Cerebellar nuclear complex (tissue), 1 donor: ENCODE data around the gene TCFL5.

Experiments
- DNase-seq, 2 experiments: peaks; one replicate each; lab custom pipeline; 2025; lab: John Stamatoyannopoulos, UW

Gene TCFL5

DNA sequence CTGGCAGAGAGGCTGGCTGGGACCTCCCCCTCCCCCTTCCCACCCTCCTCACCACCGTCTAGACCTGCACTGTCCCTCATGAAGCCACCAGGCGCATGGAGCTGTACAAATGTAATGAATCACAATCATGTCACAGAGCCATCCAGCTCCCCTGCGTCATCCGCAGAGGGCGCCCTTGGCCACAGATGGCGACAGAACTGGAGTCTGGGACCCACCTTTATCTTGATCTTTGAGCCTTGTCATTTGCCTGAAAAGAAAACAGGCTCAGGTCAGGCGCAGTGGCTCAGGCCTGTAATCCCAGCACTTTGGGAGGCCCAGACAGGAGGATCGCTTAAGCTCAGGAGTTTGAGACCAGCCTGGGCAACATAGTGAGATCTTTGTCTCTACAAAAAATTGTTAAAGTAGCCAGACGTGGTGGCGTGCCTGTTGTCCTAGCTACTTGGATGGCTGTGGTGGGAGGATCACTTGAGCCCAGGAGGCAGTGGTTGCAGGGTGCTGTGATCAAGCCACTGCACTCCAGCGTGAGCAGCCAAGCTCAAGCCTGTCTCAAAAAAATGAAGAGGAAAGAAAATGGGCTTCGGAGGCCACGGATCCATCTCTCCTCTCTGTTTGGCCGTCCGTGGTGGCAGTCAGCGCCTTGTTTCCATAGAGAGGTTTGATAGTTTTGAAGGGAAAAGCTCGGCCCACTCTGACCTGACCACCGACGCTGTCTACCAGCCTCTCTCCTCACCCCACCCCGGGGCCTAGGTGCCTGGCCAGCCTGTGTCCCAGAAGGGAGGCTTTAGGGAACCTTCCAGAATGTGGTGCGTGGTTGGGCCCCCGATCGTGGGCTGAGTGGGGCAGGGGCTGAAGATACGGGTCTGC lies 38.6 kb downstream of the TCFL5 start:
- DNase-seq, result no peak

- no peak for DNase-seq
These were observed 39.3 kb downstream of the TCFL5 start for GRCh38 chr20:62822239-62822787.

- DNase-seq, result no peak
These were observed 39.9 kb downstream of the TCFL5 start for GRCh38 chr20:62821726-62822210.

DNA sequence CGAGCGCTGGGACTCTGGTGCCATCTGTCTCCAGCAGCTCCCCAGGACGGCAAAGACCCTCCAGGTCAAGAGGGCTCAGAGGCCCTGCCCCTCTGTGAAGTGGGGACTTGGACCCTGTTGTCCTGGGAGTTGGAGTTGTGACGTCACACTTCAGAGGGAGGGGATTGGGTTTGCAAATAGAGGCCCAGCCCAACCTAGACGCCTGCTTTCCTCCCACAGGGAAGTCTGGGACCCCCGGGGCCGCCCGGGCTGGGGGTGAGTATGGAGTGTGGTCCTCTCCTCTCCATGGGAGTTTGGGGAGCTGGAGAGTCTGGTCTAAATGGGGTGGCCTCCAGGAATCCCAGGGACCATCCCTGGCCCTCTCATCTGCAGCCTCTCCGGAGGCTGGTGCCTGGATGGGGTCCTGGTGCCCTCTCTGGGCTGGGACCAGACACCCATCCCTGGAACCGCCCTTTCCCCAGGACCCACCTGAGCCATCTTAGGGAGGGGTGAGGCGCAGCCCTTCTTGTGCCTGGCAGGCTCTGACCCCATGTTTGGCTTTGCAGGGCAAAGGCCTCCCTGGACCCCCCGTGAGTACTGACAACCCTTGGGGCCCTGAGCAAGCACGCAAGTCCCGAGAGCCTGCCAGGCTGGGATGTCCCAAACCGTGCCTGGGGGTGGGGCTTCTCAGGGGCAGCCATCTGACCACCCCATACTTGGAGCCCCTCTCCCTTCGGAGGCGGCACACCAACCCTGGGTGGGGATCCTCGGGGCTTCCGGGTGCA lies 40.5 kb downstream of the TCFL5 start:
- no peak for DNase-seq

DNA sequence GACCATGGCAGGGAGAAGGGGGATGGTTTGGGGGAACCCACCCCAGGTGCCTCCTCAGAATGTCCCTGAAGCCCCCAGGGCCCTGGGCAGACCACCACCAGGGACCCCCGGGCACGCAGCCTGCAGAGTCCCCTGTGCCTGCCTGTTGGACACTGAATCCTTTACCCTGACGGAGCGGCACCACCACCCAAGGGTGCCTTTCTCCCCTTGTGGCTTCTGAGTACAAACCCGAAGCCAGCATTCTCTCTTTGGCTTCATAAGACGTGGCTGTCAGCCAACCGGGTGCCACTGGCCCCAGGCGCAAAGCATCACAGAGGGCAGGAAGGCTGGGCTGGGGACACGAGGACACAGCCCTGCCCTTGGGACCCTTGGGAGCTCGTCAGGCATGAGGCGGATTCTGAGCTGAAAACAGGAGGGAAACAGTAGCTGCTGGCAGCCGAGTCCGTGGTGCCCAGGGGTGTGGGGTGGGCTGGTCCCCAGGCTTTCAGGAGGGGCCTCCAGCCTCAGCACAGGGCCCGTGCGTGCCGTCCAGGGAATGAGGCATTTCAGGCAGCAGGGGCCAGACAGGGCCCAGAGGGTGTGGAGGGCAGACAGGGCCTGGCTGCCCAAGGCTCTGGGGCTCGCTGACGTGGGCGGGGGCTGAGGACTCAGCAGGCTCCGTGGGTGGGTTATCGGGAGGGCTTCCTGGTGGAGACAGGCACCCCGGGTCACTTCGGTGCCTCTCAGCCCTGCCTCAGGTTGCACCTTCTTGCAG lies 41.2 kb downstream of the TCFL5 start:
- DNase-seq, result no peak

GRCh38 chr20:62819494-62820174 lies 42.0 kb downstream of the TCFL5 start:
- DNase-seq, result no peak

GRCh38 chr20:62818592-62819493 lies 42.8 kb downstream of the TCFL5 start:
- DNase-seq, result no peak

DNA sequence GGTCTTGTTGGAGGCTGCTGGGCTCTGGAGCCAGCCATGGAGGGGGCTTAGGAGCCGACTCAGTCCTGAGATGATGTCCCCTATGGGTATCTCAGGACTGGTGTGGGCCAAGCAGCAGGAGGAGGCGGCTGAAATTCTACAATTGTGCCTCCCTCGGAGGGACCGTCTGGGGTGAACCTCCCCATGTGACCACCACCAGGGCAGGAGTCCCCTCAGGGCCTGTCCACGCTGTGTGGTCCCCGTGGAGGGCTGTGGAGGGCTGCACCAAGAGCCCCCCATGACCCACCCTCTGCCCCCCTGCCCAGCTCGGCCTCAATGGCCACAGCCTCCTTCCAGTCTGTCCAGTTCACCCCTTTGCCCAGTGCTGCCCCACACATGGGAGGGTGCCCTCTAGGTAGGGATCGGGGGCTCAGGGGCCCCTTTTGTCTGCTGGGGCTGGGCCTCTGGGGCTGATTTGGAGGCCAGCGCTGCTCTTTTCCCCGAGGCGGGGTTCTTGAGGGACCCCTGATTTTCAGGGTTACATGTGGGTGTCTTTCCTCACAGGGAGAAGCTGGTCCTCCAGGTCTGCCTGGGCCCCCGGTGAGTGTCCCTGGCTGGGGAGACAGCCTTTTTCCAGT lies 43.5 kb downstream of the TCFL5 start:
- DNase-seq, result no peak

- DNase-seq, result no peak
These were observed 44.4 kb downstream of the TCFL5 start, which contains the start of gene COL9A3 for GRCh38 chr20:62816884-62817873. TSS of gene COL9A3 (plus strand) at chr20:62817050. CDS start at chr20:62817065, 15 bp downstream.

- DNase-seq, result no peak
These were observed 45.4 kb downstream of the TCFL5 start for GRCh38 chr20:62816031-62816883.

DNA sequence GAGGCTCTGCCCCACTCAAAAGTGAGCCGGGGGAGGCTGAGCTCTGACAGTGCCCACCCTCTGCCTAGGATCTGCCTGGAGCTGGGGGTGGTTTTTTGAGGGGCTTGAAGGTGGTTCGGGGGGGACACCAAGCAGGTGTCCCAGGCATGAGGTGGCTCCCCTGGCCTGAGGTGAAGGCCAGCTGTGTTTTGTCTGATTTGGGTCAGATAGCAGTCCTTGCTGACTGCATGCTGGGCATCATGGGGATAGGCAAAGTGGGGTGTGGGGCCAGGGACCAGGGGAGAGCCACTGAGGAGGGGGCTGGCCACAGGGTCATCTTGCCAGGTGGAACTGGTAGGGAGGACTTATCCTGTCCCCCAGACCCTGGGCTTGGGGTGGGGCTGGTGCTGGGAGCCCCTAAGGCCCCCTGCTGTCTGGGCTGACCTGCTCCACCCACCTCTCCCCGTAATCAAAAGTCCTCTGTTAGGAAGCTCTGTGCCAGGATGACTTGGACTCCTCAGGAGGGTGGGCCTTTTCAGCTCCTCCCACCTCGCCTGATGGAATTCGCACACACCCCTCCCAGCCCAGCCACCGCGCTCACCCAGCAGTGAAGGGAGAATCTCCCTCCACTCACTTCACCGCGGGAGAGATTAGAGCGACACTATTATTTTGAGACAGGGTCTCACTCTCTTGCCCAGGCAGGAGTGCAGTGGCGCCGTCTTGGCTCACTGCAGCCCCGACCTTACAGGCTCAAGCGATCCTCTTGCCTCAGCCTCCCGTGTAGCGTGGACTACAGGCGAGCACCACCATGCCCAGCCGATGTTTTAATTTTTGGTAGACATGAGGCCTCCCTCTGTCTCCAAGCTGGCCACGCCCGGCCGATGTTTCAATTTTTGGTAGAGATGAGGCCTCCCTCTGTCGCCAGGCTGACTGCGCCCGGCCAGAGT lies 46.3 kb downstream of the TCFL5 start:
- no peak for DNase-seq

DNA sequence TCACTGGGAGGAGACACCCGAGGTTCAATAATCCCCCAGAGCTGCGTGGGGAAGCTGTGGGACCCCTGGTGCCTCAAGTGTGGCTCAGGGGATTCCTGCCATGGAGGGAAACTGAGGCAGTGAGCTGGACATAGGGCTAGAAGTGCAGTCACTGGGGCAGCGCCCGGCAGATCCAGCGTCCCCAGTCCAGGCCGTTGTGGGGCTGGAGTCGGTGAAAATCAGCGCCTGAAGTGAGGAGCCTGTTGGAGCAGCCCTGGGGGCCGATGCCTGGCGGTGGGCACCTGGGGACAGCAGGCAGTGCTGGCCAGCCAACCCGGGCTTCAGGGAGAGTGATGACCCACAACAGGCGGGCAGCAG lies 46.9 kb downstream of the TCFL5 start:
- DNase-seq, result no peak

DNA sequence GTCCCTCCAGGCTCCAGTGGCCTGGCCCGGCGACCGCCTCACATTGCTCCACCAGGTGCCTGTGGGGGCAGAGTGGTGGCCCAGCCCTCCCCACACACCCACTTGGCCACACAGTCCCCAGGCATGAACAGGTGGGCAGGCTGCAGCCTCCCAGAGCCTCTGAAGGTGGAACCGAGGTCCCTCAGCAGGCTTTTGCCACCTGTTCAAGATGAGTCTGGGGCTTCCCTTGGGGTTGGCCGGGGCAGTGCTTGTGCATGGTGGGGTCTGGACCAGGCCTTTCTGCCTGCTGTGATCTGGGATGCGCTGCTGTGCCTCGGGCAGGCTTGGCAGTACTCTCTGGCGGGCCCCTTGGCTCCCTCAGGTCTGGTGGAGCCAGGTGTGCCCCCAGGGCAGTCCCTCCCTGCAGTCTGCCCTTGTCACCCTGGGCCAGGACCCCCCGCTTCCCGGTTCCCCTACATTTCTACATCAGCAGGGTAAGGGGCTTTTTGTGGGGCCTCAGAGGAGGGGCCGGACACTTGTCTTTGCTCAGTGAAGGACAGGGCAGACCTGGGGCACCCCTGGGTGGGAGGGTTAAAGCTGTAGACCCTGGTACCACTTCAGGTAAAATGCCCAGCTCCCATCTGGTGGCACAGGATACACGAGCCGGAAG lies 47.4 kb downstream of the TCFL5 start:
- no peak for DNase-seq

DNA sequence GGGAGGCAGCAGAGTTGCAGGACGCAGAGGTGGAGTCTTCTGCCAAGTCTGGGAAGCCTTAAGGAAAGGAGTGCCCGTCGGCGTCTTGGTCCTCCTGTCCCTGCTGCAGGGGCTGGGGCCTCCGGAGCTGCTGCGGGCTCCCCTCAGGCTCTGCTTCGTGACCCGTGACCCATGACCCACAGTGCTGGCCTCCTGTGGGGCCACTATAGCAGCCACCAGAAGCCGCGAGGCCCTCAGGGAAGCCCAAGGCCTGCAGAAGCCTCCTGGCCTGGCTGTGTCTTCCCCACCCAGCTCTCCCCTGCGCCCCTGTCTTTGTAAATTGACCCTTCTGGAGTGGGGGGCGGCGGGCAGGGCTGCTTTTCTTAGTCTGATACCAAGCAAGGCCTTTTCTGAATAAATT lies 48.0 kb downstream of the TCFL5 start:
- no peak for DNase-seq

GRCh38 chr20:62812907-62813200 lies 48.8 kb downstream of the TCFL5 start:
- no peak for DNase-seq

DNA sequence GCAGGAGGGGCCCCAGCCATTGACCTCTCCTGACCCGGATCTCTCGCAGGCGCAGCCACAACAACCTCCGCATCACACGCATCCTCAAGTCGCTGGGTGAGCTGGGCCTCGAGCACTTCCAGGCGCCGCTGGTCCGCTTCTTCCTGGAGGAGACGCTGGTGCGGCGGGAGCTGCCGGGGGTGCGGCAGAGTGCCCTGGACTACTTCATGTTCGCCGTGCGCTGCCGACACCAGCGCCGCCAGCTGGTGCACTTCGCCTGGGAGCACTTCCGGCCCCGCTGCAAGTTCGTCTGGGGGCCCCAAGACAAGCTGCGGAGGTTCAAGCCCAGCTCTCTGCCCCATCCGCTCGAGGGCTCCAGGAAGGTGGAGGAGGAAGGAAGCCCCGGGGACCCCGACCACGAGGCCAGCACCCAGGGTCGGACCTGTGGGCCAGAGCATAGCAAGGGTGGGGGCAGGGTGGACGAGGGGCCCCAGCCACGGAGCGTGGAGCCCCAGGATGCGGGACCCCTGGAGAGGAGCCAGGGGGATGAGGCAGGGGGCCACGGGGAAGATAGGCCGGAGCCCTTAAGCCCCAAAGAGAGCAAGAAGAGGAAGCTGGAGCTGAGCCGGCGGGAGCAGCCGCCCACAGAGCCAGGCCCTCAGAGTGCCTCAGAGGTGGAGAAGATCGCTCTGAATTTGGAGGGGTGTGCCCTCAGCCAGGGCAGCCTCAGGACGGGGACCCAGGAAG lies 49.3 kb downstream of the TCFL5 start:
- no peak for DNase-seq
